COLO829 (cell line): ENCODE results near the gene SELENOI.
"Not testable (repeated sequence)": the region's sequence is repeated elsewhere in the genome, so short reads cannot be mapped to it uniquely, and the experiment has no call there.

Experiments
- DNase-seq: peaks from one replicate; pipeline ENCODE4 v3.0.0; 2012; ENCODE audit warnings: low spot score

Gene SELENOI

GRCh38 chr2:26327291-26328272, 18.4 kb upstream of the SELENOI start:
- DNase-seq, result no peak

- not testable (repeated sequence) for DNase-seq
Measured at GRCh38 chr2:26329083-26329482, 16.9 kb upstream of the SELENOI start.

GRCh38 chr2:26330114-26330549, 15.8 kb upstream of the SELENOI start:
- DNase-seq, result peak; percentile 75

DNA sequence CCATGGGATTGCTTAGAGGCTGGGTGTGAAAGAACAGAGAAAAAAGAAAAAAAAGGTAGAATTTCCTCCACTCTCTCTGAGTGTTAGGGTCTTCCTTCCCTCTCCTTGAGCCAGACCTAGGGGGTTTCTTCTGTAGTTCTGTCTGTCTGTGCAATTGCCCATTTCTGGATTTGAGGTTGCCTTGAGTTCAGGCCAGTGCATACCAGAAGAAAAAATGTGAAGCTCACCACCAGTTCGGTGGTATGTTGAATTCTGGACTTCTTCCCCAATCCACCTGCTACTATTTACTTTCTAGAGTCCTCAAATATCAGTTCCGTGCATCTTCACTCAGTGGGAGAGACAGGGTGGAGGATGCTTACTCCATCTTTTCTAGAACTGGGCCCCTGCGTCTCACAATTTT, 15.3 kb upstream of the SELENOI start:
- no peak for DNase-seq

DNA sequence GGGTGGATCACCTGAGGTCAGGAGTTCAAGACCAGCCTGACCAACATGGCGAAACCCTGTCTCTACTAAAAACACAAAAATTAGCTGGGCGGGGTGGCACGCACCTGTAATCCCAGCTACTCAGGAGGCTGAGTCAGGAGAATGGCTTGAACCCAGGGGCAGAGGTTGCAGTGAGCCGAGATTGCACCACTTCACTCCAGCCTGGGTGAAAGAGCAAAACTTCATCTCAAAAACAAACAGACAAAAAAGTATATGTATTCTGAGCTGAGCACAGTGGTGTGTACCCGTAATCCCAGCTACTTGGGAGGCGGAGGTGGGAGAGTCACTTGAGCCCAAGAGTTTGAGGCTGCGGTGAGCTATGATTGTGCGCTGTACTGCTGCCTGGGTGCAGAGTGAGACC, 14.6 kb upstream of the SELENOI start:
- DNase-seq, result not testable (repeated sequence)

GRCh38 chr2:26333293-26333692, 12.7 kb upstream of the SELENOI start:
- DNase-seq, result no peak

GRCh38 chr2:26335231-26335630, 10.7 kb upstream of the SELENOI start:
- DNase-seq, result no peak

DNA sequence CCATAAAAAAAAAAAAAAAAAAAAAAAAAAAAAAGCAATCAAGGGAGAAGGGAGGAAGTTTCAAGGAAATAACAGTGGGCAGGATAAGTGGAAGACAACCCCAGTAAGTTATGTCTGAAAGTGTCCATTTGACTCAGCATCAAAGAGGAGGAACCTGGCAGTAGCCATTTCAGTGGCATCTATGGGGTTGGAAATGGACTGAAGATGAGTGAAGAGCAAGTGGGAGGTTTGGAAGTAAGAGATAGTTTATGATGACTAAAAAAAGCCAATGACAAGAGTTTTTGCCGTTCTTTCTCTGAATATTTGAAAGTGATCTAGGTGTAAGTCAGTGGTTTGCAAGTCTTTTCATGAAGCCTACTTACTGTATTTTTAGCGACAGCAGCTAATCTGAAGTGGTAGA, 9.2 kb upstream of the SELENOI start:
- no peak for DNase-seq

- no peak for DNase-seq
Measured at GRCh38 chr2:26337298-26337697, 8.6 kb upstream of the SELENOI start.

DNA sequence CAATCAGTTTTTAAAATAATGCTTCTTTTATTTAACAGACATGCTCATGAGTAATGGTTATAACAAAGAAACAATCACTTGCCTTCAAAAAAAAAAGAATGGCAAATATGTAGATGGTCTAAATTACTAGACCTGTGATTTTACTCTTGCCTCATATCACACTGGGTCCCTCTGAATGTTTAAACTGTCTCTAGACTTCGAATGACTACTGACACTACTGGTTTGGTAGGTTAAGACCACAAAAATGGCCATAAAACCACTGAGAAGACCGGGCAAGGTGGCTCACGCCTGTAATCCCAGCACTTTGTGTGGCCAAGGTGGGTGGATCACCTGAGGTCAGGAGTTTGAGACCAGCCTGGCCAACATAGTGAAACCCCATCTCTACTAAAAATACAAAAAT, 5.1 kb upstream of the SELENOI start:
- no peak for DNase-seq

DNA sequence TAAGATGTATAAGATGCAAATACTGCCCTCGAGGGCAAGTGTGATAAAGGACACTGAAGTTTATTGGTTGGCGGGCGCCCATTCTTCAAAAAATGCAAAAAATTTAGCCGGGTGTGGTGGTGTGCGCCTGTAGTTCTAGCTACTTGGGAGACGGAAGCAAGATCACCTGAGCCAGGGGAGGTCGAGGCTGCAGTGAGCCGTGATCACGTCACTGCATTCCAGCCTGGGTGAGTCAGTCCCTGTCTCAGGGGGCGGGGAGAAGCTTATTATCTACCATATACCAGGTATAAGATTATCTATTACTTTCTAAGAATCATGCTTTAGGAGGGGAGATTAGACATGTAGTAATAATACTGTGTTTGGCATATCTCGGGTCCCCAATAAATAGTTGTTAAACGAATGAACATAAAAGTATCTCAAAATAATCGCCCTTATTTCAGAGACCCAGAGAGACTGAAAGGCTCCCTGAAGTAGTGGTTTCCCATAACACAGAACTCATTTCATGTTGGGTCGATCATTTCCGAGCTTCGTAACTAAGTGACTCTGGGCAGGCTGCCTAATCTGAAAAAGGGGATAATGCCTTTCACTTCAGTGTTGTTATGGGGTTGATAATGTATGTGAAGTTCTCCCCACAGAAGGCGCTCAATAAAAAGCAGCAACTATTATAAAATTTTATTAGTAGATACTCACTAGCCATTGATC, 1.2 kb upstream of the SELENOI start:
- DNase-seq, result no peak

DNA sequence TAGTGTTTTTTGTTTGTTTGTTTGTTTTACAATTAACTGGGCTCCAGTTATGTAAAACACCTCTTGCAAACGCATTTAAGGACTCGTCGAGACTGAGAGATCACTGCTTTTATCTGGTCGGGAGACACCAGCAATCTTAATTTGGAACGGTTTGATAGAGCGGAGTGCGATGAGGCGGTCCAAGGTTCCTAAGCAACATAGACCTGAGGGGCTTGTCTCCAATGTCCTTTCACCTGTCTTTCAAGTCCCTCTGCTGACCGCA, 729 bp upstream of the SELENOI start:
- DNase-seq, result no peak

DNA sequence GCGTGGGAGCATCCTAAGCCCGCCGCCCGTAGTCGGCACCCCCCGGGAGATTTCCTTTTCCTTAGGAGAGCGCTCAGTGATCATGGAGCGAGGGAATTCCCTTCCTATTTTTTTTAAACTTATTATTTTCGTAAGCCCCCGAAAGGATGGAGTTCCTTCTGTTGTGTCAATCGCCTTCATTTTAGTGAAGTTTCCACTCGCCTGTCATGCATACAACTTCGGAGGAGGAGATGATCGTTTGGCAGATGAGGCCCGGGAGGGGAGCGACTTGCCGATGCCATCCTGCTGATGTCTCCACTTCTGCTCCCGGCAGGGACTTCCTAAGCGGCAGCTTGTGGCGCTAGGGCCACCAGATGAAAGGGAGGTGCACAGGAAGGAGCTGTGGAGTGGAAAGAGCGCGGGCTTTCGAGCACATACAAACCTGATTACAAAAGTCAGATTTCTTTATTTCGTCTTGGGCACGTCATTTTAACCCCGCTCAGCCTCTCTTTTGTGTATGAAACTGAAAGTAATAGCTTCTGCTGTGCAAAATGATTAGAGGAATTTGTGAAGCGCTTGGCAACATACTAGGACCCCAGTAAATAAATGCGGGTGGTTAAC, 611 bp downstream of the SELENOI start, which contains the start of gene ADGRF3:
TSS of gene ADGRF3 (minus strand) at position 336 of the 600 bp plus-strand sequence. CDS start 555 bp downstream, outside the sequence.
- DNase-seq, result no peak

DNA sequence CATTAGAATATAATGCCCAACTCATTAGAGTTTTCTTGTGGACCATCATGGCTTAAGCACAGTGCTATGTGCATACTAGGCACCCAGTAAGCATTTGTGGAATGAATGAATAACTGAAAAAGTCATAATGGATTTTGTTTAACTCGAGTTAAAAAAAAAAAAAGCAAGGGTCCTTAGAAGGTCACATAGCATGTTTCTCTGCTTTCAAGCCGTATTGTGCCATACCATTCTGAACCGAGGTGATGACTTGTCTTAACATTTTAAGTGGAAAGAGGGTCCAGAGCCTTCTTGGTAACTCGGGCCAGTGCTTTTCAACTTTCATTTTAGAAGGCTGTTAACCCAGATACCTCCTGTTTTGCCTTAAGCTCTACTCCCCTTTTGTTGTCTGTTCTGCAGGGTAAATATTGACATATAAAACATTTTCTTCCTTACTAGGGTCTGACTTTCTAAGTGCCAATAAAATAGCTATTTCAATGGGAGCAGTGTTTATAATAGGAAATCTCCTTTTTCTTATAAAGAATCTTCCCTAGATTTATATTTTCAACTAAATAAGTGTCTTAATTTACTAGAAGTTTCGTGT, 1.4 kb downstream of the SELENOI start:
- DNase-seq, result no peak

DNA sequence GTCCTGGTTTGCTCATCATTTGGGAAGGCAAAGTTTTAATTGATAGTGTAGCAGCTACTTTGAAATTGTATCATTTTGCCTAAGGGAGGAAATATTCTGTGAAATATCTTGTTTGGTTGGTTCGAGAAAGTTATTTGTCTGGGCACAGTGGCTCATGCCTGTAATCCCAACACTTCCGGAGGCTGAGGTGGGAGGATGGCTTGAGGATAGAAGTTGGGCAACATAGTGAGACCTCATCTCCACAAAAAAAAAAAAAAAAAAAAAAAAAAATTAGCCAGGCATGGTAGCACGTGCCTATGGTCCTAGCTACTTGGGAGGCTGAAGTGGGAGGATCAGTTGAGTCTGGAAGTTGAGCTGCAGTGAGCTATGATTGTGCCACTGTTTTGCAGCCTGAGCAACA, 3.7 kb downstream of the SELENOI start:
- no peak for DNase-seq

DNA sequence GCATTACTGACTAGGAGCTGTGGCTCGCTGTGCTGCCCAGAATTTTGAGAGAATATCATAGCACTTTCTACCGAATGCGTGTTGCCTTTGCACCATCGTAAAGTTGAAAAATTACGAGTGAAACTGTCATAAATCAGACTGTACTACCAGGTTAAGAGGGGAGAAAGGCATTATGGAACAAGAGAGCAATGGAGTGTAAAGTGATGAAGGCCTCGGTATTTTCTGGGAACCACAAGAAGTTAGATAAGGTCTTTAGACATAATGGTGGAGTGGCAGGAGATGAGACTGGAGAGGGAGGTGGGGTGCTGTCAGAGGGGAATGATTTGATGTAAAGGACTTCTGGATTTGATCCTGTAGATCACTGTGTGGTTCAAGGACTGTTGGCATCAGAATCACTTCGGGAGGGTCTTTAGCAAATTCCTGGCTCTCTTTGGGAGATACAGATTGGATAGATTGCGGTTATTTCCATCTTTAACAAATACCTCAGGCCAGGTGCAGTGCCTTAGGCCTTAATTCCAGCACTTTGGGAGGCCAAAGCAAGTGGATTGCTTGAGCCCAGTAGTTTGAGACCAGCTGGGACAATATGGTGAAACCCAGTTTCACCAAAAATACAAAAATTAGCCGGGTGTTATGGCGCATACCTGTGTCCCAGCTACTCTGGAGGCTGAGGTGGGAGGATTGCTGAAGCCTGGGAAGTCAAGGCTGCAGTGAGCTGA, 5.6 kb downstream of the SELENOI start:
- DNase-seq, result no peak

DNA sequence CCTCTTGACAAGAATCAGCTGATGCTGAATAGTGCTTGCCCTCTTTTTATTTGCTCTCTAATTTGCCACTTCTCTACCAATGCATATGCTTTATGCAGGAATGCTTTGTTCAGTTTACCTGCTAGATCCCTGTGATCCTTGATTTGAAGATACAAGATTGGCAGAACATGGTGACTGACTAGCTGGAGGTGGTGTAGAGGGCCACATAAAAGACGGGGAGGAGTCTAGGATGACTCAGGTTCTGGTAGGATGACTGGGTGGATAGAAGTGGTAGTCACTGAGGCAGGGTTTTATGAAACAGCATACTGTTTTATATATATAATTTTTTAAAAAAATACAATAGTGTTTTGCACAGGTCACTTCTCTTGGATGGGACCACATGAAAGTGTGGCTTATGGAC, 6.9 kb downstream of the SELENOI start:
- DNase-seq, result no peak

DNA sequence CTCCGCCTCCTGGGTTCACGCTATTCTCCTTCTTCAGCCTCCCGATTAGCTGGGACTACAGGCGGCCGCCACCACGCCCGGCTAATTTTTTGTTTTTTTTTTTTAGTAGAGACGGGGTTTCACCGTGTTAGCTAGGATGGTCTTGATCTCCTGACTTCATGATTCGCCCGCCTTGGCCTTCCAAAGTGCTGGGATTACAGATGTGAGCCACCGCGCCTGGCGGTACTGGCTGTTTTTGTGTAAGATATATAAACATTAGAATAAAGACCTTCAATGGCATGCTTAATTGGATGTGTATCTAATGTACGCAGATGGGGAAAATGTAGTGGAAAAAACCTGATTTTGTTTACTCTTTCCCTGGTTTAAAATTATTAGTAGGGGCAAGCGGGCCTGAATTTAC, 8.5 kb downstream of the SELENOI start:
- DNase-seq, result not testable (repeated sequence)

GRCh38 chr2:26355038-26355995, 9.4 kb downstream of the SELENOI start:
- DNase-seq, result peak; percentile 91

DNA sequence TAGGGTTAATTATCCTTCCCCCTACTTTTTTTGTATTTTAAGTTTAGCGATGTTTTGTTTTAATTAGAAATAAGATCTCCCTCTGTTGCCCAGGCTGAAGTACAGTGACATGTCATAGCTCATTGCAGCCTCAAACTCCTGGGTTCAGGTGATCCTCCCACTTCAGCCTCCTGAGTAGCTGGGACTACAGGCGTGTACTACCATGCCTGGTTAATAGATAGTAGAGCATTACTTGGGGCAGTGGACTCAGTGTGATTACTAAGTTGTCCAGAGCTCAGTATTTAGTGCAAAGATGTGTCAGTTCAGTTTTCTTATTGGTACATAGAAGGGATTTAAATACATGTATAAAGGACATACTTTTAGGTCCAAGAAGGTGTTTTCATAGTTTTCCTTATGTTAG, 10.2 kb downstream of the SELENOI start:
- no peak for DNase-seq

- DNase-seq, result no peak
Measured at GRCh38 chr2:26356771-26357170, 10.8 kb downstream of the SELENOI start.
